SJCRH30 (cell line): ENCODE measurements around the gene MAIP1. TPM values are rescaled to one million over a fixed set of nuclear protein-coding genes. Genes with fewer than 3 reads are reported as not detected.
"Not testable (repeated sequence)": the region's sequence is repeated elsewhere in the genome, so short reads cannot be mapped to it uniquely, and the experiment has no call there.

ENCODE experiments used
- DNase-seq, 2 experiments: peaks; one replicate each; pipeline ENCODE4 v3.0.0-alpha.2; 2015 to 2020
- H3K27ac ChIP-seq: fragments of 250-450 bp; sonication (Bioruptor Pico); 2 replicates; pipeline ENCODE4 v1.5.1; 2020; ENCODE audit warnings: mild to moderate bottlenecking, moderate library complexity
- H3K27me3 ChIP-seq: fragments of 250-450 bp; sonication (Bioruptor Pico); 2 replicates; pipeline ENCODE4 v1.5.1; 2020; ENCODE audit warnings: mild to moderate bottlenecking, moderate library complexity
- H3K36me3 ChIP-seq: fragments of 250-450 bp; sonication (Bioruptor Pico); 2 replicates; pipeline ENCODE4 v1.5.1; 2020; ENCODE audit warnings: mild to moderate bottlenecking, moderate library complexity
- H3K4me1 ChIP-seq: fragments of 250-450 bp; sonication (Bioruptor Pico); 2 replicates; pipeline ENCODE4 v1.5.1; 2020; ENCODE audit warnings: mild to moderate bottlenecking, moderate library complexity
- H3K4me3 ChIP-seq: fragments of 250-450 bp; sonication (Bioruptor Pico); 2 replicates; pipeline ENCODE4 v1.5.1; 2020; ENCODE audit warnings: mild to moderate bottlenecking, moderate library complexity
- H3K9me3 ChIP-seq: fragments of 250-450 bp; sonication (Bioruptor Pico); replicated peaks from 2 replicates; pipeline ENCODE4 v1.5.1; 2020; ENCODE audit warnings: mild to moderate bottlenecking, moderate library complexity
- total RNA-seq: library from RNA; depleted of rRNA; stranded (reverse); fragments of >200 nt; shearing (Covaris generic); gene quantifications from 2 replicates; pipeline ENCODE4 v1.2.3, GENCODE V29; 2014; rRNA removed

The MAIP1 gene, protein sequence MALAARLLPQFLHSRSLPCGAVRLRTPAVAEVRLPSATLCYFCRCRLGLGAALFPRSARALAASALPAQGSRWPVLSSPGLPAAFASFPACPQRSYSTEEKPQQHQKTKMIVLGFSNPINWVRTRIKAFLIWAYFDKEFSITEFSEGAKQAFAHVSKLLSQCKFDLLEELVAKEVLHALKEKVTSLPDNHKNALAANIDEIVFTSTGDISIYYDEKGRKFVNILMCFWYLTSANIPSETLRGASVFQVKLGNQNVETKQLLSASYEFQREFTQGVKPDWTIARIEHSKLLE
- 26.9 and 31.1 TPM in 2 replicates for total RNA-seq

DNA sequence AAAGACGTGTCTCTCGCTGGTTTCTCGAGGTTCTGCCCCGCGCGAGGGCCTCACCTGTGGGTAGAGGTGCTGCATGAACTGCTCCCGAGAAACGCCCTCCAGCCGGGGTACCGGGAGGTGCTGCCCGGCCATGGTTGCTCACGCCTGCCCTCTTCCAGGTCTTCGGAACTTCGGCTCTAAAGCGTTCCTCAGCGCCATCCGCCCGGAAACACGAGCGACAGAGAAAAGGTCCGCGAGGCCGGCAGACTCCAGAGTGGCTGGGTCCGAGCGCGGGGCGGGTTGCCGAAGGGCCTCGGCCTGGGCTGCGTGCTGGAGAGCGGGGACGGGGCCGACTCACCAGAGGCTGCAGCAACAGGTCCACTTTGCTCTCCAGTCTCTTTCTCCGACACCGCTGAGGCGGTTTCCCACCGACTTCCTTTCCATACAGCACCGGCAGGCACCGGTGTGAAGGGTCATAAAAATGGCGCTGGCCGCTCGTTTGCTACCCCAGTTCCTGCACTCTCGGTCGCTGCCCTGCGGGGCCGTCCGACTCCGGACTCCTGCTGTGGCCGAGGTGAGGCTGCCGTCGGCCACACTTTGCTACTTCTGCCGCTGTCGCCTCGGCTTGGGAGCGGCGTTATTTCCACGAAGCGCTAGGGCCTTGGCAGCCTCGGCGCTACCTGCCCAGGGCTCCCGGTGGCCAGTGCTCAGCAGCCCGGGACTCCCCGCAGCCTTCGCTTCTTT lies at the start of gene MAIP1, which contains the start of gene TYW5:
Gene MAIP1 (plus strand): TSS at position 244 of the 723 bp plus-strand sequence. CDS start 217 bp downstream, at position 461.
Gene TYW5 (minus strand): TSS at position 153 of the 723 bp plus-strand sequence. CDS start 21 bp downstream, at position 132.
- peak; percentile 87 to 92 for DNase-seq
- H3K4me1 ChIP-seq: no peaks in the 10 kb centered on the region
- peak within 1 kb of the TSS; percentile 95 for H3K4me3 ChIP-seq
- peak within 1 kb of the TSS; percentile 85 for H3K27ac ChIP-seq
- H3K9me3 ChIP-seq: no peaks in the 10 kb centered on the region
- no peaks in the 10 kb centered on the region for H3K27me3 ChIP-seq
- peaks cover 11% of the 10 kb centered on the region for H3K36me3 ChIP-seq

DNA sequence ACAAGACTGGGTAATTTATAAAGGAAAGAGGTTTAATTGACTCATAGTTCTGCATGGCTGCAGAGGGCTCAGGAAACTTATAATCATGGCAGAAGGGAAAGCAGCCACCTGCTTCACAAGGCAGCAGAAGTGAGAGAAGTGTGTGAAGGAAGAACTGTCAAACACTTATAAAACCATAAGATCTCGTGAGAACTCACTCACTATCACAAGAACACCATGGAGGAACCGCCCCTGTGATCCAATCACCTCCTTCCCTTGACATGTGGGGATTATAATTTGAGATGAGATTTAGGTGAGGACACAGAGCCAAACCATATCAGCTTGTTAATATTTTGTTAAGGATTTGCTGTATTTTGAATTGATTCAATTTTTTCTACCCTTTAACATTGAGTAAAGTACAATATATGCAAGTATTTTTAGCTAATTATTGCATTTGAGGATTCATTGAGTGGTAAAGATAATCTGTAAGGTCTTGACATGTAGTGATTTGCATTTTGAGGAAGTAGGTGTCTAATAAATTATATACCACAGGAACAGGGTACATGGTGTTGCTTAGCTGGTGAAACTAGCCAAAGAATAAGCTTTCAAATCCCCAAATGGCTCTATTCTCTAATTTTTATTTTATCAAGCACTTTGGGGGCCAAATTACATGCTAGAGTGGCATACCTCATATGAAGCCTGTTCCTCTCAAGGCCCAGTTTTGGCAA lies 48.2 kb upstream of the MAIP1 start:
- no peak overlapping the region for H3K27ac ChIP-seq
- no peak for DNase-seq
- H3K4me1 ChIP-seq: no peaks in the 10 kb centered on the region; the same call in 1 of the 2 replicates
- H3K27me3 ChIP-seq: no peaks in the 10 kb centered on the region
- 0 out of 2 replicates have a peak, but pooled peaks cover 2% of the 10 kb centered on the region for H3K9me3 ChIP-seq
- no peaks in the 10 kb centered on the region for H3K36me3 ChIP-seq
- H3K4me3 ChIP-seq: no peak overlapping the region

DNA sequence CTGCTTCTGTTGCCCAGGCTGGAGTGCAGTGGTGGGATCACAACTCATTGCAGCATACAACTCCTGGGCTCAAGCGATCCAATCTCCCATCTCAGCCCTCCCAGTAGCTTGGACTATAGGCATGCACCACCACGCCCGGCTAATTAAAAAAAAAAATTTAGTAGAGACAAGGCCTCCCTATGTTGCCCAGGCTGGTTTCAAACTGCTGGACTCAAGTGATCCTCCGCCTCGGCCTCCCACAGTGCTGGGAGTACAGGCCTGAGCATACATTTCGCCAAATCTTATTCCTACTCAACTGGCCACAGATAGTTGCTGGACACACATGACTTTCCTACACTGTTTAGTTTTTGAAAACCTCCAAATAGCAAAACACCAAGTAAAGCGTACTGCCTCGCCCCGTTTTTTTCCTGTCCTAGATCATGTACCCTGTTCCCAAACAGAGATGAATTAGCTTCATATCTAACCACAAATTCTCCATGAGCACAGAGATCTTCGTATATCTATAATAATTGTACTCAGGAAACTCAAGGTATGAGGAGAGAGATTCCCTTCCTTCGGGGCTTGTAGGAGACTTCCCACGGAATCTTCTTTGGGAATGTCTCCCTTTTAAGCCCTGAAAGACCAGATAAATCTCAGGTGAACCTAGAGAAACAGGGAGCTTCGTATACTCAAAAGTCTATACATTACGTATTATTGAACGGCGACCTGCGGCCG lies 44.9 kb upstream of the MAIP1 start:
- Histone ChIP-seq H3K4me1 (no peaks in the 10 kb centered on the region; the same call in 1 of the 2 replicates), H3K27ac (peak overlapping the region; percentile 80), H3K9me3 (no peaks in the 10 kb centered on the region), H3K27me3 (no peaks in the 10 kb centered on the region), H3K36me3 (peaks cover 4% of the 10 kb centered on the region; the same call in 1 of the 2 replicates), H3K4me3 (peak overlapping the region; percentile 79)
- no peak for DNase-seq

DNA sequence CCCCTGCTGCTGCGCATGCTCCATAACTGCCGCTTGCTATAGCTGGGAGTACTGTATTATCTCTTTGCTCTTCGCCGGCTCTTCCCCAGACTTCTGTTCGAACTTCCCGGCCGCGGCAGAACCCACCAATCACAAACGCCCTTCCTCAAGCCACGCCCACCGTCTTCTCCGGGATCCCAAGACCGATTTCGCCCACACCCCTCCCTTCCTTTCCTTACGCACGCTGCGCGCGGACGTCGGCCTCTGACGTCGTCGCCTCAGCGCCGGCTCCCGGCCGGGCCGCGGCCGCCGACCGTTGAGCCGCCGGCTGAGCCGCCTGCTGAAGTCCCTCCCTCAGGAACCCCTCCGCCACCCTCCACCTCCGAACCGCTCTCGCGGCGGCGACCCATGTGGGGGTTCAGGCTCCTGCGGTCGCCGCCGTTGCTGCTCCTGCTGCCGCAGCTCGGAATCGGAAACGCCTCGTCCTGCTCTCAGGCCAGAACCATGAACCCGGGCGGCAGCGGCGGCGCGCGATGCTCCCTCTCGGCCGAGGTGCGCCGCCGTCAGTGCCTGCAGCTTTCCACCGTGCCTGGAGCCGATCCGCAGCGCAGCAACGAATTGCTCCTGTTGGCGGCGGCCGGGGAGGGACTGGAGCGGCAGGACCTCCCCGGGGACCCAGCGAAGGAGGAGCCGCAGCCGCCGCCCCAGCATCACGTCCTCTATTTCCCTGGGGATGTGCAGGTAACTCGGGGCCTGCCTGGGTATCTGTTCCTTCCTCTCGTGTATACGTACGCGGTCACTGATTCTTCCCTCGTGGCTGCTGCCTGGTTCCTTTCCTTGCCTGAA lies 44.1 kb upstream of the MAIP1 start, which contains the start of gene C2orf69:
Gene C2orf69 (plus strand): TSS at position 242 of the 825 bp plus-strand sequence. CDS start 146 bp downstream, at position 388.
- Histone ChIP-seq H3K27me3 (no peaks in the 10 kb centered on the region), H3K4me1 (no peaks in the 10 kb centered on the region; the same call in 1 of the 2 replicates), H3K9me3 (no peaks in the 10 kb centered on the region; the same call in 1 of the 2 replicates), H3K36me3 (peaks cover 11% of the 10 kb centered on the region), H3K27ac (peak within 1 kb of the TSS; percentile 80), H3K4me3 (peak within 1 kb of the TSS; percentile 79)
- DNase-seq: peak; percentile 99

DNA sequence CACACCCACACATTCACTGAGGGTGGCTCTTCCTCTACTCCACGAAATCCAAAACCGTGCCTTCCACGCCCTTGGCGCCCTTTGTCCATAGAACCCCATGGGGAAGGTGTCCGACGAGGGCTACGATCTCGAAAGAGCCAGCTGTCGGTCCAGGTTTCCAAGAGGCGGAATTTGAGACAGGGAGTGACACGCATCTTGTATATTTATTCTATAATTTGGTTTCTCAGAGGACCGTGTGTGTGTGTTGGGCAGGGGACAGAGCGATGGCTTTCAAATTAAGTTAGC lies 43.6 kb upstream of the MAIP1 start:
- Histone ChIP-seq H3K4me1 (no peaks in the 10 kb centered on the region; the same call in 1 of the 2 replicates), H3K36me3 (peaks cover 17% of the 10 kb centered on the region), H3K4me3 (peak overlapping the region; percentile 79), H3K9me3 (no peaks in the 10 kb centered on the region; the same call in 1 of the 2 replicates), H3K27ac (peak overlapping the region; percentile 80), H3K27me3 (no peaks in the 10 kb centered on the region)
- peak in 1 of 2 experiments; percentile 72 for DNase-seq

DNA sequence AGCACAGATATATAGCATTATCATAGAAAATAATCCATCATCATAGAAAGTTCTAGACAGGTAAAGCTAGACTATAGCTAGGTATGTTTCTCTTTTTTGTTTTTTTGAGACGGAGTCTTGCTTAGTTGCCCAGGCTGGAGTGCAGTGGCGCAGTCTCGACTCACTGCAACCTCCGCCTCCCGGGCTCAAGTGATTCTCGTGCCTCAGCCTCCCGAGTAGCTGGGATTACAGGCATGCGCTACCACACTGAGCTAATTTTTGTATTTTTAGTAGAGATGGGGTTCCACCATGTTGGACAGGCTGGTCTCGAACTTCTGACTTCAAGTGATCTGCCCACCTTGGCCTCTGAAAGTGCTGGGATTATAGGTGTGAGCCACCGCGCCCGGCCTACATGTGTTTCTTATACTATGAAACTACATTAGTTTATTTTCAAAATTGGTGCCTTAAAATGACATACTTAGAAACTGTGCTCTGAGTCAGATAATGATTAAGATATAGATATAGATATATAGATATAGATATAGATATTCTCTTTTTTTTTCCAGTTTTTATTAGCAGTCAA lies 42.7 kb upstream of the MAIP1 start:
- not testable (repeated sequence) for H3K27ac ChIP-seq, H3K9me3 ChIP-seq, H3K4me1 ChIP-seq, DNase-seq, H3K27me3 ChIP-seq
- Histone ChIP-seq H3K4me3 (peak overlapping the region; percentile 79), H3K36me3 (peaks cover 25% of the 10 kb centered on the region)

DNA sequence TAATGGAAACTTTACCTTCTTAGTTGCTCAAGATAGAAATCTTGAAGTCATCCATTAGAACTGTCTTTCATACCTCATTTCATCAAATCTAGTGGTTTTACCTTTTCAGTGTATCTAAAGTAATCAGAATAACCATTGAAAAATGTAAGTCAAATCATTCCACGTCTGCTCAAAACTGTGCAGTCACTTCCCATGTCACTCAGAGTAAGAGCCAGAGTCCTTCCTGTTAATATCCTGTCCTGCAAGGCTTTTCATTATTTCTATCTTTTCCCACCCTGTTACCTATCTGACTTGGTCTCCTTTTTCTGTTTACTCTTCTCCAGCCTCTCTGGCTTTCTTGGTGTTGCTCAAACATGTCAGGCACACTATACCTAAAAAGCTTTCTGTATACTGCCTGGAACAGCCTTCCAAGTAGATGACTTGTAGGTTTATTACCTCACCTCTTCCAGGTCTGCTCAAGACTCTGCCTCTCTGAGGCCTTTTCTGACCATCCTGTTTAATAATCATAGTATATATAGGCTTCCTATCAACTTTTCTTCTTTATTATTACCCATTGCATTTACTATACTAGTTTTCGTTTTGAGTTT lies 40.9 kb upstream of the MAIP1 start:
- no peak for DNase-seq
- Histone ChIP-seq H3K27ac (no peak overlapping the region), H3K4me3 (no peak overlapping the region), H3K36me3 (peaks cover 43% of the 10 kb centered on the region), H3K9me3 (no peaks in the 10 kb centered on the region; the same call in 1 of the 2 replicates), H3K4me1 (no peaks in the 10 kb centered on the region; the same call in 1 of the 2 replicates), H3K27me3 (no peaks in the 10 kb centered on the region)

DNA sequence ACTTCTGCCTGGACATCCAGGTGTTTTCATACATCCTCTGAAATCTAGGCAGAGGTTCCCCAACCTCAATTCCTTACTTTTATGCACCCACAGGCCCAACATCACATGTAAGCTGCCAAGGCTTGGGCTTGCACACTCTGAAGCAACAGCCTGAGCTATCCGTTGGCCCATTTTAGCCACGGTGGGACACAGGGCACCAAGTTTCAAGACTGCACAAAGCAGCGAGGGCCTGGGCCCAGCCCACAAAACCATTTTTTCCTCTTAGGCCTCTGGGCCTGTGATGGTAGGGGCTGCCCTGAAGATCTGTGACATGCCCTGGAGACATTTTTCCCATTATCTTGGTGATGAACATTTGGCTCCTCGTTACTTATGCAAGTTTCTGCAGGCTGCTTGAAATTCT lies 38.4 kb upstream of the MAIP1 start:
- H3K27ac ChIP-seq: no peak overlapping the region
- peaks cover 54% of the 10 kb centered on the region for H3K36me3 ChIP-seq
- H3K4me3 ChIP-seq: no peak overlapping the region
- no peaks in the 10 kb centered on the region; the same call in 1 of the 2 replicates for H3K9me3 ChIP-seq
- no peak for DNase-seq
- H3K4me1 ChIP-seq: no peaks in the 10 kb centered on the region
- H3K27me3 ChIP-seq: no peaks in the 10 kb centered on the region

DNA sequence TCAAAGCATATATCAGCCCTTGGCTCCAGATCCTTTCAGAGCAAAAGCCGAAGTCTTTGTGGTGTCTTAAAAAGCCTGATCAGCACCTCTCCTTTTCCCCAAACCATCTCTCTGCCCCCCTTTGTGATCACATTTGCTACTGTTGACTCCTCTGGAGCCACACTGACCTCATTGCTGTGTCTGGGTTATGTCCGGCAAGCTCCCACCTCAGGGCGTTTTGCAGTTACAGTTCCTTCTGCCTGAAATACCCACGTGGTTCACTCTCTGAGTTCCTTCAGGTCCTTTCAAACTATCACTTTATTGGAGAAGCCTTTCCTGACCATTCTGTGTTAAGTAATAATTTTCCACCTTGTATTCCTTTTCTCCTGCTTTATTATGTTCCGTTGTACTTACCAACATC lies 32.5 kb upstream of the MAIP1 start:
- Histone ChIP-seq H3K4me3 (no peak overlapping the region), H3K36me3 (peaks cover 61% of the 10 kb centered on the region), H3K4me1 (no peaks in the 10 kb centered on the region), H3K27ac (no peak overlapping the region), H3K9me3 (no peaks in the 10 kb centered on the region), H3K27me3 (no peaks in the 10 kb centered on the region)
- no peak for DNase-seq

DNA sequence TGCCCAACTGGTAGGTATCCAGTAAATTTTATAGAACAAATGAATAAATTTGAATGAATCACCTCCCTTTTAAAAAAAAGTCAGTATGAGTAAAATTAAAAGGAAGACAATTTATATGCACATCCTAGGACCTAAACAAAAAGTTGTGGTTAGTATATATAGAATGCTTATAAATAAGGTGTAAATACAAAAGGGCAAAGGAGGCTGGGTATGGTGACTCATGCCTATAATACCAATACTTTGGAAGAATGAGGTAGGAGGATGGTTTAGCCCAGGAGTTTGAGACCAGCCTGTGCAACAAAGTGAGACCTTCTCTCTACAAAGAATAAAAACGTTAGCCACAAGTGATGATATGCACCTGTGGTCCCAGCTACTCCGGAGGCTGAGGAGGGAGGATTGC lies 31.5 kb upstream of the MAIP1 start:
- DNase-seq: no peak
- Histone ChIP-seq H3K27ac (no peak overlapping the region), H3K4me1 (no peaks in the 10 kb centered on the region), H3K9me3 (no peaks in the 10 kb centered on the region), H3K4me3 (no peak overlapping the region), H3K36me3 (peaks cover 54% of the 10 kb centered on the region), H3K27me3 (no peaks in the 10 kb centered on the region)

DNA sequence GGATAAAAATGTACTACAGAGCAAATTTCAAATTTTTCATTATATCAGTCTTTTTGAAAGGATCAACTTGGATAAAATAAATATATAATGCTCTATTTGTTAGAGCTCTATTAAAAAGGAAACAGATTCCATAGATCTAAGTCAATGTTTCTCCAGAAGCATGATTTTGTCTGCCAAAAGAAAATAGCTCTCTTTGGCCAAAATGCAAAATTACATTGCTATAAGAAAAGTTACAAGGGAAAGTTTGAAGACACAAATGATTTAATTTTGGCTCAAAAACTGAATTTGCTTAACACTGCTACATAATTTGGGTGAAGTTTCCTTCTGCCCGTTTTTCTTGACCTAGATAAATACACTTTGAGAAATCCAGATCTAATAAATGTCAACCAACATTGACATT lies 28.6 kb upstream of the MAIP1 start:
- Histone ChIP-seq H3K27ac (no peak overlapping the region), H3K36me3 (peaks cover 54% of the 10 kb centered on the region), H3K27me3 (no peaks in the 10 kb centered on the region), H3K4me1 (no peaks in the 10 kb centered on the region), H3K4me3 (no peak overlapping the region), H3K9me3 (no peaks in the 10 kb centered on the region)
- no peak for DNase-seq

DNA sequence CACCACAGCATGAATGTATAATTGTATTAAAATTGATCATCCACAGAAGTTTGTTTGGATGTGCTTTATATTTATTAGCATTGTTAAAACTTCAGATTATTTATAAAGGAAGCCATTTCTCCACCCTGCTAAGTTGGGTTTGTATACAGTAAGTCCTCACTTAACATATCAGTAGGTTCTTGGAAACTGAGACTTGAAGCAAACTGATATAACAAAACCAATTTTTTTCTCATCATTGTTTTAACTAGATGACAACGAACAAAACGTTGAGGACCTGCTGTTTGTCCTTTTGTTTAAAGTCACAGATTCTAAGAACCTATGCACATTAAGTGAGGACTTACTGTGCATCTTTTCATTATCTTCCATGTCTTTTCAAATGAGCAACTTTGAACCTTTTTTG lies 27.2 kb upstream of the MAIP1 start:
- peaks cover 60% of the 10 kb centered on the region for H3K36me3 ChIP-seq
- DNase-seq: no peak
- H3K27ac ChIP-seq: no peak overlapping the region
- no peaks in the 10 kb centered on the region for H3K9me3 ChIP-seq
- H3K4me1 ChIP-seq: peaks cover 6% of the 10 kb centered on the region; the same call in 1 of the 2 replicates
- no peak overlapping the region for H3K4me3 ChIP-seq
- H3K27me3 ChIP-seq: no peaks in the 10 kb centered on the region

DNA sequence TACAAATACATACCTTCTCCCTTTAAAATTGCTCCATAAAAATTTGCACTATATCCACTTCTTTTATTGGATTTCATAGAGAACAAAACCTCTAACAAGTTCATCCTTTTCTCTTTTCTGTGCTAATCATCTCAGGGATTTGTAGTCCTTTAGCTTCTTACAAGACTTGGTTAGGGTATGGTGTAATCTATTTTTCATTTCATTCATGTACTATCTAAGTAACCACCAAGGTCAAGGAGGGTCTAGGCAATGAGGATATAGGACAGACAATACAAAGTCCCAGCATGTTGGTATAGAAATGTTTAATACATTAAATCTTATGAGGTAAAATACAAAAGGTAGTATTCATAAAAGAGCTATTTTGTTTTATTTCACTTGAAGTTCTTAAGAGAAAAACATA lies 26.8 kb upstream of the MAIP1 start:
- peaks cover 64% of the 10 kb centered on the region for H3K36me3 ChIP-seq
- no peak overlapping the region for H3K27ac ChIP-seq
- H3K4me1 ChIP-seq: peaks cover 6% of the 10 kb centered on the region; the same call in 1 of the 2 replicates
- no peaks in the 10 kb centered on the region for H3K27me3 ChIP-seq
- H3K4me3 ChIP-seq: no peak overlapping the region
- DNase-seq: no peak
- no peaks in the 10 kb centered on the region for H3K9me3 ChIP-seq
